Natural killer cell (primary cell): ENCODE data around the gene ZNF561. TPM values are rescaled to one million over a fixed set of nuclear protein-coding genes. Genes with fewer than 3 reads are reported as not detected.

Source experiments
- ATAC-seq, 3 donors: fragments of 150-1000 bp in 2 of 3; fragments of 200-7000 bp in 1 of 3; cut with Tn5 transposase; 1 replicate in 1 of 3; 2 replicates in 2 of 3; pipeline ENCODE4 v1.10.0; 2021; ENCODE audit warnings: mild to moderate bottlenecking in 2 of 3, moderate library complexity in 2 of 3
- DNase-seq, 2 donors: peaks; one replicate each; pipeline versions ENCODE4 v3.0.0 to v3.0.0-alpha.2; 2013 to 2021; ENCODE audit warnings: mixed read lengths in 1 of 2
- H3K27ac ChIP-seq: one replicate; pipeline ENCODE4 v1.5.1; 2013; ENCODE audit warnings: mild to moderate bottlenecking, low read length
- H3K27me3 ChIP-seq: one replicate; pipeline ENCODE4 v1.6.1; 2013; ENCODE audit warnings: low read length; ENCODE audit not compliant: control insufficient read depth, insufficient read depth
- H3K36me3 ChIP-seq: one replicate; pipeline ENCODE4 v1.6.1; 2013; ENCODE audit warnings: low read length; ENCODE audit not compliant: control insufficient read depth, insufficient read depth
- H3K4me1 ChIP-seq: one replicate; pipeline ENCODE4 v1.6.1; 2013; ENCODE audit warnings: low read length; ENCODE audit not compliant: control insufficient read depth, insufficient read depth
- H3K4me3 ChIP-seq: one replicate; pipeline ENCODE4 v1.5.1; 2013; ENCODE audit warnings: low read length
- H3K9me3 ChIP-seq: one replicate; pipeline ENCODE4 v1.6.1; 2013; ENCODE audit warnings: low read length; ENCODE audit not compliant: control insufficient read depth, insufficient read depth
- H3K27ac Mint-ChIP-seq, 2 donors: one replicate each; pipeline ENCODE4 v1.8.0; 2022; ENCODE audit warnings: mild to moderate bottlenecking in 2 of 2, mixed read lengths in 2 of 2, moderate library complexity in 1 of 2
- H3K27me3 Mint-ChIP-seq, 2 donors: one replicate each; pipeline ENCODE4 v1.8.0; 2022; ENCODE audit warnings: low read depth in 2 of 2, mixed read lengths in 2 of 2
- H3K36me3 Mint-ChIP-seq: one replicate; pipeline ENCODE4 v1.8.0; 2022; ENCODE audit warnings: mixed read lengths
- H3K4me1 Mint-ChIP-seq, 2 donors: one replicate each; pipeline ENCODE4 v1.8.0; 2022; ENCODE audit warnings: mixed read lengths in 2 of 2
- H3K4me3 Mint-ChIP-seq: one replicate; pipeline ENCODE4 v1.8.0; 2022; ENCODE audit warnings: mild to moderate bottlenecking, moderate library complexity, mixed read lengths
- H3K9me3 Mint-ChIP-seq, 2 donors: one replicate each; pipeline ENCODE4 v1.8.0; 2022; ENCODE audit warnings: mixed read lengths in 2 of 2
- CTCF ChIP-seq: fragments of 200-600 bp; IDR thresholded peaks from one replicate; pipeline ENCODE4 v1.8.0; 2022; ENCODE audit warnings: antibody characterized with exemption
- WGBS: methylation state at CpG from one replicate; pipeline ENCODE4 v1.1.7; 2013; ENCODE audit warnings: missing lambda C conversion rate; ENCODE audit not compliant: insufficient coverage; 5-methylcytosine and 5-hydroxymethylcytosine counted together
- intact Hi-C: fragments of 100-400 bp; cut with micrococcal nuclease; formaldehyde crosslinking; loops from one replicate; pipeline ENCODE4 v1.14.2; 2022
- total RNA-seq, 4 donors: library from RNA; stranded (reverse); fragments of 120-200 nt in 1 of 4; gene quantifications; one replicate each; pipeline versions ENCODE4 v1.2.3 to v1.2.4, GENCODE V29; 2013 to 2022

Gene ZNF561
- total RNA-seq, 3 donors from 2014 or later (not counting 1 experiment from before 2014, with no cell fraction given): 32.2 to 47.3 (median 36.9) TPM

- Mint-ChIP-seq H3K9me3 (no peaks in the 10 kb centered on the region), H3K27me3 (no peaks in the 10 kb centered on the region), H3K4me3 (no peak overlapping the region), H3K4me1 (peaks cover 1 to 6% of the 10 kb centered on the region in 2 donors), H3K36me3 (peaks cover 4% of the 10 kb centered on the region), H3K27ac (no peak overlapping the region)
- 99% methylated on average over 5 of the region's 5 CpGs for WGBS
- Histone ChIP-seq H3K27ac (no peak overlapping the region), H3K4me1 (no peaks in the 10 kb centered on the region), H3K36me3 (peaks cover 6% of the 10 kb centered on the region), H3K27me3 (no peaks in the 10 kb centered on the region), H3K4me3 (no peak overlapping the region), H3K9me3 (no peaks in the 10 kb centered on the region)
- intact Hi-C loops: loop anchor here (10.0 kb wide), 1 partner anchor 279 kb away; no protein-coding TSS in a partner anchor
- no peak for TF ChIP-seq CTCF
- DNase-seq (no peak), ATAC-seq (no peak)
Observed at GRCh38 chr19:9636018-9636417, 15.0 kb upstream of the ZNF561 start.

- peaks cover 2% of the 10 kb centered on the region for H3K36me3 ChIP-seq
- Mint-ChIP-seq H3K36me3 (no peaks in the 10 kb centered on the region), H3K9me3 (no peaks in the 10 kb centered on the region), H3K4me1 (peaks cover 6 to 8% of the 10 kb centered on the region in 2 donors), H3K27me3 (no peaks in the 10 kb centered on the region), H3K4me3 (no peak overlapping the region), H3K27ac (no peak overlapping the region)
- no peak for ATAC-seq
- H3K27ac ChIP-seq: no peak overlapping the region
- DNase-seq: no peak
- no peaks in the 10 kb centered on the region for H3K4me1 ChIP-seq
- WGBS: 75% methylated on average over 2 of the region's 2 CpGs
- H3K4me3 ChIP-seq: no peak overlapping the region
- intact Hi-C loops: loop anchor here (10.0 kb wide), 2 partner anchors 423 to 483 kb away; partner anchors contain the start of gene ZNF317
- H3K9me3 ChIP-seq: no peaks in the 10 kb centered on the region
- TF ChIP-seq CTCF: no peak
- H3K27me3 ChIP-seq: no peaks in the 10 kb centered on the region
Observed at GRCh38 chr19:9627856-9628255, 6.8 kb upstream of the ZNF561 start.

- no peak for TF ChIP-seq CTCF
- no peak overlapping the region for H3K27ac ChIP-seq
- Mint-ChIP-seq H3K27ac (peak overlapping the region; percentile 97 to 100), H3K27me3 (no peaks in the 10 kb centered on the region), H3K4me3 (no peak overlapping the region), H3K4me1 (peaks cover 22 to 27% of the 10 kb centered on the region in 2 donors), H3K36me3 (no peaks in the 10 kb centered on the region), H3K9me3 (peaks cover 0 to 2% of the 10 kb centered on the region in 2 donors)
- no peaks in the 10 kb centered on the region for H3K9me3 ChIP-seq
- peaks cover 7% of the 10 kb centered on the region for H3K36me3 ChIP-seq
- H3K4me1 ChIP-seq: peaks cover 16% of the 10 kb centered on the region
- intact Hi-C loops: loop anchor here (5.0 to 10.0 kb wide), 3 partner anchors 40 to 478 kb away; partner anchors contain the start of genes ZNF121 and ZNF317
- WGBS: 70% methylated on average over 1 of the region's 2 CpGs
- H3K27me3 ChIP-seq: no peaks in the 10 kb centered on the region
- DNase-seq (no peak), ATAC-seq (no peak)
- no peak overlapping the region for H3K4me3 ChIP-seq
Observed at GRCh38 chr19:9622531-9622930, 1.5 kb upstream of the ZNF561 start.

GRCh38 chr19:9620842-9621155 is 233 bp downstream of the ZNF561 start:
- H3K27me3 ChIP-seq: no peaks in the 10 kb centered on the region
- no peaks in the 10 kb centered on the region for H3K9me3 ChIP-seq
- DNase-seq (no peak), ATAC-seq (no peak)
- Mint-ChIP-seq H3K4me1 (peaks cover 19 to 24% of the 10 kb centered on the region in 2 donors), H3K4me3 (peak overlapping the region; percentile 97), H3K9me3 (peaks cover 0 to 2% of the 10 kb centered on the region in 2 donors), H3K36me3 (no peaks in the 10 kb centered on the region), H3K27me3 (no peaks in the 10 kb centered on the region), H3K27ac (peak overlapping the region; percentile 97 to 100)
- peak overlapping the region; percentile 77 for H3K4me3 ChIP-seq
- WGBS: 0% methylated on average over 16 of the region's 16 CpGs
- H3K4me1 ChIP-seq: peaks cover 16% of the 10 kb centered on the region
- TF ChIP-seq CTCF: no peak
- peaks cover 21% of the 10 kb centered on the region for H3K36me3 ChIP-seq
- intact Hi-C loops: loop anchor here (1.0 to 10.0 kb wide), 7 partner anchors 38 to 476 kb away; partner anchors contain the start of genes ZNF121, ZNF266, ZNF317 and ZNF562
- H3K27ac ChIP-seq: peak overlapping the region; percentile 84
